T-cell (primary cell): ENCODE data around the gene OR51I1. TPM values are rescaled to one million over a fixed set of nuclear protein-coding genes. Genes with fewer than 3 reads are reported as not detected.

ENCODE experiments used
- ATAC-seq, 4 experiments: fragments of 200-7000 bp in 3 of 4; fragments of 150-1000 bp in 1 of 4; cut with Tn5 transposase; replicated peaks in 1 of 4; 1 replicate in 3 of 4; 2 replicates in 1 of 4; pipeline ENCODE4 v1.10.0; 2021; ENCODE audit warnings: moderate library complexity in 3 of 4, mild to moderate bottlenecking in 2 of 4, moderate number of reproducible peaks in 1 of 4
- CTCF ChIA-PET, 2 donors: fragments of 300-600 bp; sonication (Branson Sonifier 250); formaldehyde crosslinking; loops; one replicate each; lab custom pipeline; 2022; ENCODE audit warnings: antibody characterized with exemption in 2 of 2; lab: Charles Lee
- POLR2A ChIA-PET, 2 donors: fragments of 300-600 bp; sonication (Branson Sonifier 250); formaldehyde crosslinking; loops; one replicate each; lab custom pipeline; 2022; ENCODE audit warnings: antibody characterized with exemption in 2 of 2; lab: Charles Lee
- DNase-seq, 35 experiments: peaks; one replicate each; pipeline versions ENCODE4 v3.0.0 to v3.0.0-alpha.2; 2013 to 2023
- H3K27ac ChIP-seq: one replicate; pipeline ENCODE4 v1.5.1; 2013; ENCODE audit warnings: low read length
- H3K27me3 ChIP-seq, 2 experiments: replicated peaks in 1 of 2; 1 replicate in 1 of 2; 2 replicates in 1 of 2; pipeline versions ENCODE4 v1.6.1 to v1.7.0; 2013; ENCODE audit warnings: low read length in 1 of 2, mixed read lengths in 1 of 2; ENCODE audit not compliant: control insufficient read depth in 2 of 2, insufficient read depth in 2 of 2; ENCODE audit errors: extremely low read depth in 1 of 2
- H3K36me3 ChIP-seq, 2 donors: 1 replicate in 1 of 2; 2 replicates in 1 of 2; pipeline versions ENCODE4 v1.6.1 to v1.7.0; 2013; ENCODE audit warnings: low read length in 1 of 2; ENCODE audit not compliant: control insufficient read depth in 2 of 2, insufficient read depth in 1 of 2; ENCODE audit errors: extremely low read depth in 1 of 2
- H3K4me1 ChIP-seq, 2 experiments: 1 replicate in 1 of 2; 2 replicates in 1 of 2; pipeline versions ENCODE4 v1.6.1 to v1.7.0; 2013; ENCODE audit warnings: low read length in 2 of 2, mixed read lengths in 1 of 2; ENCODE audit not compliant: insufficient read depth in 2 of 2, control insufficient read depth in 1 of 2; ENCODE audit errors: extremely low read depth in 1 of 2
- H3K4me3 ChIP-seq, 2 donors: 1 replicate in 1 of 2; 2 replicates in 1 of 2; pipeline versions ENCODE4 v1.5.1 to v1.7.0; 2013; ENCODE audit warnings: mild to moderate bottlenecking in 2 of 2, low read length in 1 of 2, moderate library complexity in 1 of 2; ENCODE audit not compliant: control insufficient read depth in 1 of 2; ENCODE audit errors: extremely low read depth in 1 of 2
- H3K9me3 ChIP-seq: 2 replicates; pipeline ENCODE4 v1.7.0; 2013
- H3K27ac Mint-ChIP-seq, 2 donors: one replicate each; pipeline ENCODE4 v1.8.0; 2020 to 2021; ENCODE audit warnings: mild to moderate bottlenecking in 2 of 2, mixed read lengths in 2 of 2
- H3K27me3 Mint-ChIP-seq, 2 donors: one replicate each; pipeline ENCODE4 v1.8.0; 2021 to 2022; ENCODE audit warnings: mixed read lengths in 2 of 2
- H3K36me3 Mint-ChIP-seq: one replicate; pipeline ENCODE4 v1.8.0; 2021; ENCODE audit warnings: mixed read lengths
- H3K4me1 Mint-ChIP-seq, 3 donors: one replicate each; pipeline ENCODE4 v1.8.0; 2020 to 2022; ENCODE audit warnings: mixed read lengths in 3 of 3, mild to moderate bottlenecking in 1 of 3
- H3K4me3 Mint-ChIP-seq, 3 donors: one replicate each; pipeline ENCODE4 v1.8.0; 2020 to 2022; ENCODE audit warnings: mild to moderate bottlenecking in 3 of 3, mixed read lengths in 3 of 3, moderate library complexity in 3 of 3
- H3K9me3 Mint-ChIP-seq, 3 donors: one replicate each; pipeline ENCODE4 v1.8.0; 2020 to 2022; ENCODE audit warnings: mixed read lengths in 3 of 3
- WGBS: methylation state at CpG from one replicate; pipeline ENCODE4 v1.1.5; 2013; ENCODE audit warnings: missing lambda C conversion rate; ENCODE audit not compliant: insufficient coverage; 5-methylcytosine and 5-hydroxymethylcytosine counted together
- total RNA-seq, 35 experiments: library from RNA in 6 of 35; stranded (reverse) in 6 of 35; fragments of 120-200 nt in 1 of 35; gene quantifications; one replicate each; pipeline versions ENCODE4 v1.2.1 to v1.2.4 and lab custom pipeline; 2013 to 2026

OR51I1 gene, protein sequence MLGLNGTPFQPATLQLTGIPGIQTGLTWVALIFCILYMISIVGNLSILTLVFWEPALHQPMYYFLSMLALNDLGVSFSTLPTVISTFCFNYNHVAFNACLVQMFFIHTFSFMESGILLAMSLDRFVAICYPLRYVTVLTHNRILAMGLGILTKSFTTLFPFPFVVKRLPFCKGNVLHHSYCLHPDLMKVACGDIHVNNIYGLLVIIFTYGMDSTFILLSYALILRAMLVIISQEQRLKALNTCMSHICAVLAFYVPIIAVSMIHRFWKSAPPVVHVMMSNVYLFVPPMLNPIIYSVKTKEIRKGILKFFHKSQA
- not detected for total RNA-seq
- not detected for total RNA-seq (2013)
- 0 to 0.14 (median 0) reads per million in 29 experiments for total RNA-seq (lab: John Stamatoyannopoulos, UW)

GRCh38 chr11:5441414-5441813 lies at the start of gene OR51I1:
Gene OR51I1 (minus strand): TSS chr11:5441514. CDS start chr11:5441514, 0 bp downstream.
- Histone ChIP-seq H3K4me1 (no peaks in the 10 kb centered on the region), H3K27me3 (no peaks in the 10 kb centered on the region), H3K4me3 (no peak within 1 kb of the TSS), H3K36me3 (no peaks in the 10 kb centered on the region), H3K9me3 (no peaks in the 10 kb centered on the region), H3K27ac (no peak within 1 kb of the TSS)
- 29% methylated on average over 2 of the region's 2 CpGs for WGBS
- Mint-ChIP-seq H3K9me3 (peaks cover 0 to 5% (median 0%) of the 10 kb centered on the region in 3 donors), H3K27ac (no peak within 1 kb of the TSS), H3K4me1 (no peaks in the 10 kb centered on the region), H3K4me3 (no peak within 1 kb of the TSS), H3K36me3 (no peaks in the 10 kb centered on the region), H3K27me3 (peaks cover 13 to 28% of the 10 kb centered on the region in 2 donors)
- DNase-seq, result no peak
- ChIA-PET POLR2A (no interaction called here), CTCF (no interaction called here)
- ATAC-seq, result no peak

DNA sequence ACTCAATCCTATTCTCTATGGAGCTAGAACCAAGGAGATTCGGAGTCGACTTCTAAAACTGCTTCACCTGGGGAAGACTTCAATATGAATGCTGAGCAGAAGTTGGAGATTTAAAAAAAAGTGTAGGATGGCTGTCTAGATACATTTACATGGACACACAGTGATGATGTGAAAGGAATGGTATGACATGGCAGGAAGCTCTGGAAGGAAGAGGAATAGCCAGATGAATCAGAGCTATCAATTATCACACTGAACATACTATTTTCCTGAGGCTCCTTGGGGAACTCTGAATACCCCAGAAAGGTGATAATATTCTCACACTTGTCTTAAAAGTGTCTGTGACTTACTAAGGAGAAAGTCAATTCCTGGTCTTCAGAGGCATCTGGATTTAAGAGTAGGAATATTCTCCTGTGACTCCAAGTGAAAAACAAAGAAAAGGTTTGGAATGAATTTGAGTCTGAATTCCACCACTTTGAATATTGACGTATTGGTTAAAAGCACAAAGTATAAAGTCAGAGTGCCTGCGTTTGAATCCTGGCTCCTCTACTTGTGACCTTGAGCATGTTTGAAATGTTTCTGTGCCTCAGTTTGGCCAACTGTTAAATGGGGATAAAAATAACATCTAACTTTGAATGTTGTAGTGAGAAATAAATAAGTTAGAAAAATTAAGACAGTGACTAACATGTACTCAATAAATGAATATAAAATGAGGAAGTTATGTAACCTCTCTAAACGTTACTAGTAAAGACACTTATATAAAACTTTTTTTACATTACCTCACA lies 48.5 kb upstream of the OR51I1 start:
- Mint-ChIP-seq H3K4me3 (no peak overlapping the region), H3K9me3 (no peaks in the 10 kb centered on the region), H3K27ac (no peak overlapping the region), H3K27me3 (peaks cover 0 to 14% of the 10 kb centered on the region in 2 donors), H3K4me1 (no peaks in the 10 kb centered on the region), H3K36me3 (no peaks in the 10 kb centered on the region)
- Histone ChIP-seq H3K4me1 (no peaks in the 10 kb centered on the region), H3K27ac (no peak overlapping the region), H3K36me3 (no peaks in the 10 kb centered on the region), H3K4me3 (no peak overlapping the region), H3K27me3 (peaks cover 0 to 3% of the 10 kb centered on the region in 2 experiments), H3K9me3 (no peaks in the 10 kb centered on the region)
- no peak for ATAC-seq
- POLR2A ChIA-PET, result no interaction called here
- no peak for DNase-seq
- CTCF ChIA-PET, result no interaction called here
- WGBS, result no CpG with 5 or more reads among the region's 5 CpGs

- Mint-ChIP-seq H3K9me3 (no peaks in the 10 kb centered on the region), H3K4me1 (no peaks in the 10 kb centered on the region), H3K36me3 (no peaks in the 10 kb centered on the region), H3K27ac (no peak overlapping the region), H3K4me3 (no peak overlapping the region), H3K27me3 (peaks cover 0 to 11% of the 10 kb centered on the region in 2 donors)
- H3K36me3 ChIP-seq, result no peaks in the 10 kb centered on the region
- no peak overlapping the region for H3K4me3 ChIP-seq
- DNase-seq (no peak), ATAC-seq (no peak)
- H3K4me1 ChIP-seq, result no peaks in the 10 kb centered on the region
- CTCF ChIA-PET, result no interaction called here
- 95% methylated on average over 4 of the region's 4 CpGs for WGBS
- no peaks in the 10 kb centered on the region for H3K9me3 ChIP-seq
- no peak overlapping the region for H3K27ac ChIP-seq
- H3K27me3 ChIP-seq, result peaks cover 0 to 3% of the 10 kb centered on the region in 2 experiments
- POLR2A ChIA-PET, result no interaction called here
These were observed 47.6 kb upstream of the OR51I1 start for GRCh38 chr11:5488798-5489399.

DNA sequence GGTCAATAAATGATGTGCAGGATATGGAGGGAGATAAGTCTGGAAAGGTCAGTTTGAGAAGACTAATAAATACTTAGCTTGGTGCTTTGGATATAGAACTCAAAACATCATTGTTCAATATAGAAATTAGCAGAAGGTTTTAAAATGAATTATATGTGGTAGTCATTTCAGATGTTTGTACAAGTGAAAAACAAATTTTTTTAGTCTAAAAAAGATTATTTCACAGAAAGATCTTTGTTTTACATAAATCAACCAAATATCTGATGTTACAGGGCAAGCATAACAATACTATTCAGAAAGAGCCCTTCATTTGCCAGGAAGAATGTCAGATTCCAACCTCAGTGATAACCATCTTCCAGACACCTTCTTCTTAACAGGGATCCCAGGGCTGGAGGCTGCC lies 47.1 kb upstream of the OR51I1 start, which contains the start of gene OR52D1:
TSS of gene OR52D1 (plus strand) at position 301 of the 400 bp plus-strand sequence. CDS start at position 323, 22 bp downstream.
- H3K27ac Mint-ChIP-seq, result no peak within 1 kb of the TSS
- CTCF ChIA-PET, result no interaction called here
- Histone ChIP-seq H3K4me1 (no peaks in the 10 kb centered on the region), H3K27me3 (peaks cover 0 to 3% of the 10 kb centered on the region in 2 experiments), H3K36me3 (no peaks in the 10 kb centered on the region), H3K4me3 (no peak within 1 kb of the TSS), H3K9me3 (no peaks in the 10 kb centered on the region), H3K27ac (no peak within 1 kb of the TSS)
- H3K9me3 Mint-ChIP-seq, result no peaks in the 10 kb centered on the region
- POLR2A ChIA-PET, result no interaction called here
- H3K4me3 Mint-ChIP-seq, result no peak within 1 kb of the TSS
- DNase-seq (no peak), ATAC-seq (no peak)
- peaks cover 0 to 11% of the 10 kb centered on the region in 2 donors for H3K27me3 Mint-ChIP-seq
- H3K36me3 Mint-ChIP-seq, result no peaks in the 10 kb centered on the region
- H3K4me1 Mint-ChIP-seq, result no peaks in the 10 kb centered on the region

GRCh38 chr11:5486421-5486820 lies 45.1 kb upstream of the OR51I1 start:
- H3K9me3 ChIP-seq, result no peaks in the 10 kb centered on the region
- CTCF ChIA-PET, result no interaction called here
- H3K9me3 Mint-ChIP-seq, result no peaks in the 10 kb centered on the region
- no peak overlapping the region for H3K27ac Mint-ChIP-seq
- DNase-seq, result no peak
- H3K27me3 ChIP-seq, result peaks cover 0 to 3% of the 10 kb centered on the region in 2 experiments
- no peak for ATAC-seq
- POLR2A ChIA-PET, result no interaction called here
- no peaks in the 10 kb centered on the region for H3K4me1 Mint-ChIP-seq
- H3K4me3 Mint-ChIP-seq, result no peak overlapping the region
- H3K36me3 Mint-ChIP-seq, result no peaks in the 10 kb centered on the region
- 20% methylated on average over 1 of the region's 3 CpGs for WGBS
- H3K36me3 ChIP-seq, result no peaks in the 10 kb centered on the region
- no peak overlapping the region for H3K27ac ChIP-seq
- no peaks in the 10 kb centered on the region for H3K4me1 ChIP-seq
- H3K4me3 ChIP-seq, result no peak overlapping the region
- H3K27me3 Mint-ChIP-seq, result peaks cover 0 to 7% of the 10 kb centered on the region in 2 donors

DNA sequence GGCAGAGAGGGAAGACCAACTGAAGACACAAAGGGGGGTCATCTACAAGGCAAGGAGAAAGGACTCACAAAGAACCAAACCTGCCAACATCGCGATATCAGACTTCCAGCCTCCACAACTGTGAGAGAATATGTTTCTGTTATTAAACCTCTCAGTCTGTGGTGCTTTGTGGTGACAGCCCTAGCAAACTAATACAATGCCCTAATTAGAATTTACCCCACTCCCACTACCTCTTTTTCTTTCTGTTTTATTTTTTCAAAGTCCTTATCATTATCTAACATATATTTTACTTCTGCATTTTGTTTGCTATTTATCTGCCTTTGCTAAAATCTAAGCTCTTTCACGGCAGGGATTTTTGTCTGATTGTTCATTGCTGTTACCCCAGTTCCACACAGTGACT lies 44.7 kb upstream of the OR51I1 start:
- H3K27me3 Mint-ChIP-seq, result peaks cover 0 to 7% of the 10 kb centered on the region in 2 donors
- H3K36me3 Mint-ChIP-seq, result no peaks in the 10 kb centered on the region
- no peak overlapping the region for H3K27ac ChIP-seq
- H3K27me3 ChIP-seq, result peaks cover 0 to 3% of the 10 kb centered on the region in 2 experiments
- no peak overlapping the region for H3K27ac Mint-ChIP-seq
- DNase-seq (no peak), ATAC-seq (no peak)
- H3K36me3 ChIP-seq, result no peaks in the 10 kb centered on the region
- no CpG with 5 or more reads among the region's 3 CpGs for WGBS
- no peak overlapping the region for H3K4me3 ChIP-seq
- H3K4me1 Mint-ChIP-seq, result no peaks in the 10 kb centered on the region
- POLR2A ChIA-PET, result no interaction called here
- no peaks in the 10 kb centered on the region for H3K9me3 ChIP-seq
- H3K4me1 ChIP-seq, result no peaks in the 10 kb centered on the region
- CTCF ChIA-PET, result no interaction called here
- H3K9me3 Mint-ChIP-seq, result no peaks in the 10 kb centered on the region
- no peak overlapping the region for H3K4me3 Mint-ChIP-seq
